Measurements from ENCODE around the gene TEX35. TPM values are rescaled to one million over a fixed set of nuclear protein-coding genes. Genes with fewer than 3 reads are reported as not detected.

TEX35 gene
- total RNA-seq, 1 experiment from 2014 or later: not detected

GRCh38 chr1:178560871-178561376, 48.0 kb downstream of the TEX35 start:
- Mint-ChIP-seq H3K27ac (ENCODE audit: low read depth, unreplicated experiment) (no peak overlapping the region), H3K4me1 (ENCODE audit: insufficient read depth, unreplicated experiment) (no peaks in the 10 kb centered on the region), H3K27me3 (ENCODE audit: insufficient read depth, unreplicated experiment) (no peaks in the 10 kb centered on the region), H3K9me3 (ENCODE audit: unreplicated experiment) (no peaks in the 10 kb centered on the region), H3K4me3 (ENCODE audit: unreplicated experiment) (no peak overlapping the region), H3K36me3 (ENCODE audit: insufficient read depth, unreplicated experiment) (no peaks in the 10 kb centered on the region)
- no TSS peak for BruUV-seq (replicated peaks)
- ChIA-PET CTCF (interaction anchor here (0.6 to 3.1 kb wide), 6 partner anchors 18 to 193 kb away, joined by 3 to 11 read pairs (median 6); no protein-coding TSS in a partner anchor), POLR2A (no interaction called here)
- no peak for DNase-seq (ENCODE audit: unreplicated experiment)
- TF ChIP-seq CTCF (IDR thresholded peaks at IDR 0.05; ENCODE audit: unreplicated experiment): no peak
- intact Hi-C loops (cut with micrococcal nuclease): no loop called here

- Mint-ChIP-seq H3K27ac (ENCODE audit: low read depth, unreplicated experiment) (no peak overlapping the region), H3K9me3 (ENCODE audit: unreplicated experiment) (no peaks in the 10 kb centered on the region), H3K4me1 (ENCODE audit: insufficient read depth, unreplicated experiment) (no peaks in the 10 kb centered on the region), H3K27me3 (ENCODE audit: insufficient read depth, unreplicated experiment) (no peaks in the 10 kb centered on the region), H3K4me3 (ENCODE audit: unreplicated experiment) (no peak overlapping the region), H3K36me3 (ENCODE audit: insufficient read depth, unreplicated experiment) (no peaks in the 10 kb centered on the region)
- intact Hi-C loops (cut with micrococcal nuclease): no loop called here
- no TSS peak for BruUV-seq (replicated peaks)
- DNase-seq (ENCODE audit: unreplicated experiment): no peak
- ChIA-PET CTCF (interaction anchor here (0.7 to 2.8 kb wide), 4 partner anchors 11 to 213 kb away, joined by 3 to 19 read pairs (median 4); no protein-coding TSS in a partner anchor), POLR2A (interaction anchor here (1.0 kb wide), 1 partner anchor 27 kb away, joined by 3 read pairs; no protein-coding TSS in a partner anchor)
- no peak for TF ChIP-seq CTCF (IDR thresholded peaks at IDR 0.05; ENCODE audit: unreplicated experiment)
These were observed 50.4 kb downstream of the TEX35 start for GRCh38 chr1:178563099-178563820.

DNA sequence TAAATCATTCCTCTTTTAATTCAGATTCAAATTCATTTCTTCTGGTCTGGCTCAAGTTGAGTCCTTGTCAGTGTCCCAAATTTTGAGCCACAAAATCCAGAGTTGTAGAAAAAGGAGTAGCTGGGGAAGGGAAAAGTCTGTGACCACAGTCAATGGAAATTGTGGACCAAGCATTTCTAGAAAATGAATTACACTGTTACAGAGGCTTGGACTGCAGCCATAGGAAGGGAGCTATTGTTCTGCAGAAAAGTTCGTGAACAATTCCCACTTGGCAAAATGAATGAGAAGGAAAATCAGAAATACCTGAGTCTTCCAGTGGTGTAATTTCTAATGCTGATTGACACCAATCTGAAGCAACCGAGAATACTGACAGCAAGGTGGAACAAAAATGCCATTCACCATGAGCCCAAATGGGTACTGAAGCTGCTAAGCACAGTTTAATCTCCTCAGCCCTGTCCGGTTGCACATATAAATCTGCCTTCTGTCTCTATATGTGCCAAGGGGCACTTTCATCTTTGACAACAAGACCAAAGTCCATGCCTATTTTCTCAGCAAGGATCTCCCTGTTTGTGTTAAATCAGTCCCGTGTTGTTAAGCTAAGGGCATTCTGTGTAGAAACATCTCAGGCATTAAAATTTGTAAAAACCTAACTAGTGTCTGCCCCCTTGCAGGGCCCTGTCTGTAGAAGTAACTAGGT, 51.3 kb downstream of the TEX35 start:
- H3K9me3 Mint-ChIP-seq (ENCODE audit: unreplicated experiment): no peaks in the 10 kb centered on the region
- intact Hi-C loops (cut with micrococcal nuclease): no loop called here
- CTCF ChIA-PET: interaction anchor here (0.6 to 2.8 kb wide), 8 partner anchors 14 to 212 kb away, joined by 3 to 19 read pairs (median 4); no protein-coding TSS in a partner anchor
- H3K27me3 Mint-ChIP-seq (ENCODE audit: insufficient read depth, unreplicated experiment): no peaks in the 10 kb centered on the region
- no peak overlapping the region for H3K4me3 Mint-ChIP-seq (ENCODE audit: unreplicated experiment)
- no peak overlapping the region for H3K27ac Mint-ChIP-seq (ENCODE audit: low read depth, unreplicated experiment)
- DNase-seq (ENCODE audit: unreplicated experiment): no peak
- POLR2A ChIA-PET: interaction anchor here (0.8 to 1.1 kb wide), 3 partner anchors 8 to 28 kb away, joined by 3 read pairs; no protein-coding TSS in a partner anchor
- H3K4me1 Mint-ChIP-seq (ENCODE audit: insufficient read depth, unreplicated experiment): no peaks in the 10 kb centered on the region
- BruUV-seq (replicated peaks): no TSS peak
- no peak for TF ChIP-seq CTCF (IDR thresholded peaks at IDR 0.05; ENCODE audit: unreplicated experiment)
- H3K36me3 Mint-ChIP-seq (ENCODE audit: insufficient read depth, unreplicated experiment): no peaks in the 10 kb centered on the region

DNA sequence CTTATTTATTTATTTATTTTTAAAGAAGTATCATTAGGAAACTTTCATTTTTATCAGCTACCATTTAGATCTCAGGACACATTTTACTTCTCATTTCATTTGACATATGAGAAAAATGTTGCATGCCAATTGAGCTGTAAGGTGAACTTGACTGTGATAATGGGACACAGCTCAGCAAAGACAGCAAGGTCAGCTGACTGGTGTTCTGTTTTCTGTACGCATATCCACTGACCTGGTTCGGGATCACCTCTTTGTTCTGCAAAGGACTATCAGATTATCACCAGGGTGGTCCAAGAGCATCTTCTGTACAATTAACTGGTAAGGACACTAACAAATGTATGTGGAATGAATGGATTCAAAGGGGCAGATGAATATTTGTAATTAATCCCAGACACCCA, 51.9 kb downstream of the TEX35 start:
- H3K4me3 Mint-ChIP-seq (ENCODE audit: unreplicated experiment): no peak overlapping the region
- H3K27ac Mint-ChIP-seq (ENCODE audit: low read depth, unreplicated experiment): no peak overlapping the region
- H3K27me3 Mint-ChIP-seq (ENCODE audit: insufficient read depth, unreplicated experiment): no peaks in the 10 kb centered on the region
- ChIA-PET POLR2A (interaction anchor here (0.8 to 1.1 kb wide), 2 partner anchors 9 to 11 kb away, joined by 3 read pairs; no protein-coding TSS in a partner anchor), CTCF (interaction anchor here (0.6 to 2.8 kb wide), 6 partner anchors 13 to 189 kb away, joined by 3 to 19 read pairs (median 4); no protein-coding TSS in a partner anchor)
- intact Hi-C loops (cut with micrococcal nuclease): no loop called here
- no peaks in the 10 kb centered on the region for H3K9me3 Mint-ChIP-seq (ENCODE audit: unreplicated experiment)
- H3K4me1 Mint-ChIP-seq (ENCODE audit: insufficient read depth, unreplicated experiment): no peaks in the 10 kb centered on the region
- TF ChIP-seq CTCF (IDR thresholded peaks at IDR 0.05; ENCODE audit: unreplicated experiment): no peak
- DNase-seq (ENCODE audit: unreplicated experiment): no peak
- H3K36me3 Mint-ChIP-seq (ENCODE audit: insufficient read depth, unreplicated experiment): no peaks in the 10 kb centered on the region
- no TSS peak for BruUV-seq (replicated peaks)
